Neutrophil (primary cell): ENCODE results near the gene ADAMTS17.

ENCODE experiments used
- H3K27ac ChIP-seq: fragments of 200-600 bp; sonication (generic); 2 replicates; pipeline ENCODE4 v1.5.1; 2016; ENCODE audit warnings: mild to moderate bottlenecking, moderate library complexity
- H3K27me3 ChIP-seq: fragments of 200-600 bp; sonication (generic); 2 replicates; pipeline ENCODE4 v1.6.0; 2016; ENCODE audit warnings: mild to moderate bottlenecking
- H3K36me3 ChIP-seq: fragments of 200-600 bp; sonication (generic); 2 replicates; pipeline ENCODE4 v1.5.1; 2017
- H3K4me1 ChIP-seq, 2 experiments: fragments of 200-600 bp in 1 of 2; sonication (generic) in 1 of 2; 1 replicate in 1 of 2; 2 replicates in 1 of 2; pipeline versions ENCODE4 v1.5.1 to v1.6.1; 2013 to 2016; ENCODE audit warnings: low read depth in 1 of 2, low read length in 1 of 2, mild to moderate bottlenecking in 1 of 2, moderate library complexity in 1 of 2; ENCODE audit not compliant: control insufficient read depth in 1 of 2, insufficient read depth in 1 of 2
- H3K4me3 ChIP-seq, 2 experiments: fragments of 200-600 bp in 1 of 2; sonication (generic) in 1 of 2; 1 replicate in 1 of 2; 2 replicates in 1 of 2; pipeline ENCODE4 v1.5.1; 2013 to 2016; ENCODE audit warnings: low read depth in 1 of 2, low read length in 1 of 2, mild to moderate bottlenecking in 1 of 2, moderate library complexity in 1 of 2
- H3K9me3 ChIP-seq: fragments of 200-600 bp; sonication (generic); 2 replicates; pipeline ENCODE4 v1.5.1; 2016
- TF ChIP-seq, protein P1 (sequence below): fragments of 200-600 bp; sonication (generic); IDR thresholded peaks from 2 replicates; pipeline ENCODE4 v1.5.1; 2016; ENCODE audit warnings: antibody characterized with exemption

ADAMTS17 gene

DNA sequence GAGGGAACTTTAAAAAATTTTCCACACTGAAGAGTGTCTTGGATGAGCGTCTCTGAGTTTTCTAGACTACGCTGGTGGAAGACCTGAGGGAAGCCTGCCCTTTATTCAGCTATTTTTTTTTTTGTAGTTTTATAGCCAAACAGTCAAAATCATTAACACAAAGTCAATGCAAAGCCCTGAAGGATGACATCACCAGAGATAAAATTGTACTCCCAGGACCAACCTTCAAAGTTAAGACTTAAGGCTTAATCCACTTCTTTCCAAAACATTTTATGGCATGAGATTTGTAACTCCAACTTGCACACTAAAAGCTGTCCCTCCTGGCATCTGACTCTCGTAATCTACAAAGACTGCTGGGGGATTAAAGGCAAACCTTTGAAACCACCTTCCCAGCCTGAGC is 345.1 kb downstream of the ADAMTS17 start:
- TF ChIP-seq, protein P1, sequence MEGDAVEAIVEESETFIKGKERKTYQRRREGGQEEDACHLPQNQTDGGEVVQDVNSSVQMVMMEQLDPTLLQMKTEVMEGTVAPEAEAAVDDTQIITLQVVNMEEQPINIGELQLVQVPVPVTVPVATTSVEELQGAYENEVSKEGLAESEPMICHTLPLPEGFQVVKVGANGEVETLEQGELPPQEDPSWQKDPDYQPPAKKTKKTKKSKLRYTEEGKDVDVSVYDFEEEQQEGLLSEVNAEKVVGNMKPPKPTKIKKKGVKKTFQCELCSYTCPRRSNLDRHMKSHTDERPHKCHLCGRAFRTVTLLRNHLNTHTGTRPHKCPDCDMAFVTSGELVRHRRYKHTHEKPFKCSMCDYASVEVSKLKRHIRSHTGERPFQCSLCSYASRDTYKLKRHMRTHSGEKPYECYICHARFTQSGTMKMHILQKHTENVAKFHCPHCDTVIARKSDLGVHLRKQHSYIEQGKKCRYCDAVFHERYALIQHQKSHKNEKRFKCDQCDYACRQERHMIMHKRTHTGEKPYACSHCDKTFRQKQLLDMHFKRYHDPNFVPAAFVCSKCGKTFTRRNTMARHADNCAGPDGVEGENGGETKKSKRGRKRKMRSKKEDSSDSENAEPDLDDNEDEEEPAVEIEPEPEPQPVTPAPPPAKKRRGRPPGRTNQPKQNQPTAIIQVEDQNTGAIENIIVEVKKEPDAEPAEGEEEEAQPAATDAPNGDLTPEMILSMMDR, result no peak
- no peaks in the 10 kb centered on the region for H3K9me3 ChIP-seq
- H3K36me3 ChIP-seq, result no peaks in the 10 kb centered on the region
- no peaks in the 10 kb centered on the region for H3K4me1 ChIP-seq
- no peak overlapping the region for H3K27ac ChIP-seq
- H3K27me3 ChIP-seq, result no peaks in the 10 kb centered on the region
- no peak overlapping the region for H3K4me3 ChIP-seq

DNA sequence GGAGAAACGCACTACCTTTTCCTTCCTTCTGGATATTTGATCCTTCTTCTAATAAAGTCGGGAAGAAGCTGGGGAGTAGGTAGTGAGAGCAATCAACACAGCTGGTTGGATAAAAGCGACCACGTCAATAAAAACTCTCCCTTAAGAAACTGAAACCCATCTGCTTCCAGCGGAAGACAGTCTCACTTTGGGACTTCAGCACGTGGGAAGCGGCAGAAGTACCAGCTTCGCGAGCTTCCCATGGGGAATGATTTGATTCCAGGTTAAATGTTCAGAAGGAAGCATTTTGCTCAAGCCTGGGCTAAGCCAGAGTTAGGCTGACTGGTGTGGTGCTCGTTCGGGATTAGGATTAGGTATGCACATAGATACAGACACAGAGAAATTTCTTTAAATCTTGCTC is 346.2 kb downstream of the ADAMTS17 start:
- Histone ChIP-seq H3K27ac (no peak overlapping the region), H3K27me3 (no peaks in the 10 kb centered on the region), H3K4me1 (no peaks in the 10 kb centered on the region), H3K36me3 (no peaks in the 10 kb centered on the region), H3K4me3 (no peak overlapping the region), H3K9me3 (no peaks in the 10 kb centered on the region)
- TF ChIP-seq, protein P1, result no peak

DNA sequence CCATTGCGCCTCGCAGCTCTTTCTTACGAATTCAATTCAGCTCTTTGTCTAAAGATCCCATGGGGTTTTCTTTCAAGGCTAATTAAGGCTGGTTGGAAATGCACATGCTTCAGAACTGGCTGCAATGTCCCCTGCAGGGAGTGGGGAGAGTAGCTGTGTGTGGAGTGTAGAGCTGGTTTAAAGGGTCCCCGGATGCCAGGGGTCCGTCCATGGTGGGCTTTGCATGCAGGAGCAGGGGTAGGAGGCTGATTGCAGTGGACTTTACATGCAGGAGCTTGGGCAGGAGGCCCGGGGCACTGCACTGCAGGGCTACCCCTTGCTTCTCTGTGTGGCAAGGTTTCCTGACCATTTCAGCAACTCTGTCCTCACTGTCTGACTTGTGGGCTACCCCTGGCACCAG is 346.9 kb downstream of the ADAMTS17 start:
- Histone ChIP-seq H3K36me3 (no peaks in the 10 kb centered on the region), H3K4me1 (no peaks in the 10 kb centered on the region), H3K9me3 (no peaks in the 10 kb centered on the region), H3K27me3 (no peaks in the 10 kb centered on the region), H3K27ac (no peak overlapping the region), H3K4me3 (no peak overlapping the region)
- TF ChIP-seq, protein P1, result no peak

DNA sequence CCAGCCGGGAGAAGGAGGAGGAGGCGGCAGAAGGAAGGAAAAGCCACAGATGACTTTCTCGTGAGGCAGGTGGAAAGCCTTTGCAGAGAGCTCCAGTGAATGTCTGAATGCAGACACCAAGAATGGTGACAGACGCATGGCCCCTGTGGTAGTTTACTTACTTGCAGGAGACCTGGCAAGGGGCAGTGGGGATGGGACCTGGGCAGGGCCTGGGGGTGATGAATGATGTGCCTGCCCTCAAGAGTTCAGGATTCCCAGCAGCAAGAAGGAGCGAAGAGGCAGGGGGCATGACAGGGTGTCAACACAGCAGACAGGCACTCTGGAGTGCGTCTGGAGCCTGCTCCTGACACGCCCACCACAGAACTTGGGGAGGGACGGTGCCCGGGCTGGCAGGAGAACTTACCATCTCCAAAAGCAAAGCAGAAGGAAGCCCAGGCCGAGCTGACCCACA is 348.1 kb downstream of the ADAMTS17 start:
- Histone ChIP-seq H3K27me3 (no peaks in the 10 kb centered on the region), H3K27ac (no peak overlapping the region), H3K36me3 (no peaks in the 10 kb centered on the region), H3K4me1 (no peaks in the 10 kb centered on the region), H3K4me3 (no peak overlapping the region), H3K9me3 (no peaks in the 10 kb centered on the region)
- TF ChIP-seq, protein P1, result no peak

DNA sequence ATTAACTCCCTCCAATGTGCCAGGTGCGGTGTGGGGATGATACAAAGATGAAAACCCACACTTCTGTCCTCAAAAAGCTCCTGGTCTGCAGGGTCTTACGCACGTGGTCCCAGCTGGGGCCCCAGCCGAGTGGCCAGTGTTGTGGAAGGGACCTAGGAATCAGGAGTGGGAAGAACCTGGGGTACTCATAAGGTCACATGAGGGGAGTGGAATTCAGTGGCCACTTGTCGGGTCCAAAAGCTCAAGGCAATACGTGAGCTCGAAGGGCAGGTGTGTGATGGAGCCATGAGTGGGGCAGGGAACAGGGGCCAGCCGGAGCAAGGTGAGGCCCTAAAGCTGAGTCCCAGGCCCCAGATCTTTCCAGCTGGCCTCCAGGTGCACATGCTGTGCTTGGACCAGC is 348.5 kb downstream of the ADAMTS17 start:
- no peaks in the 10 kb centered on the region for H3K36me3 ChIP-seq
- H3K4me3 ChIP-seq, result no peak overlapping the region
- no peaks in the 10 kb centered on the region for H3K9me3 ChIP-seq
- no peaks in the 10 kb centered on the region for H3K4me1 ChIP-seq
- no peak overlapping the region for H3K27ac ChIP-seq
- TF ChIP-seq, protein P1, result no peak
- H3K27me3 ChIP-seq, result no peaks in the 10 kb centered on the region
